BLaER1 treated with 17β-estradiol and CSF1 and Interleukin-3, amounts not matched to agents 10 nM and 100 nM (cell line): ENCODE measurements around the gene PDE4A.
A peak's percentile ranks its signal among the peaks of the same experiment; 100 is the strongest.
"Not testable (repeated sequence)": the region's sequence is repeated elsewhere in the genome, so short reads cannot be mapped to it uniquely, and the experiment has no call there.

Experiments
- H3K27ac ChIP-seq, 11 experiments: shearing (Covaris generic); formaldehyde crosslinking; 2 replicates each; pipeline ENCODE4 v1.8.1; 2022
- H3K27me3 ChIP-seq, 11 experiments: shearing (Covaris generic); formaldehyde crosslinking; 2 replicates each; pipeline ENCODE4 v1.8.1; 2022
- H3K36me3 ChIP-seq, 11 experiments: shearing (Covaris generic); formaldehyde crosslinking; 2 replicates each; pipeline ENCODE4 v1.8.1; 2022
- H3K4me1 ChIP-seq, 10 experiments: shearing (Covaris generic); formaldehyde crosslinking; 2 replicates each; pipeline ENCODE4 v1.8.1; 2022
- H3K4me2 ChIP-seq, 11 experiments: shearing (Covaris generic); formaldehyde crosslinking; 2 replicates each; pipeline ENCODE4 v1.8.1; 2022
- H3K4me3 ChIP-seq, 10 experiments: shearing (Covaris generic); formaldehyde crosslinking; 2 replicates each; pipeline ENCODE4 v1.8.1; 2022
- H3K9ac ChIP-seq, 11 experiments: shearing (Covaris generic); formaldehyde crosslinking; 2 replicates each; pipeline ENCODE4 v1.8.1; 2022
- H3K9me3 ChIP-seq, 11 experiments: shearing (Covaris generic); formaldehyde crosslinking; replicated peaks in 1 of 11; 2 replicates each; pipeline ENCODE4 v1.8.1; 2022
- H4K20me1 ChIP-seq, 11 experiments: shearing (Covaris generic); formaldehyde crosslinking; 2 replicates each; pipeline ENCODE4 v1.8.1; 2022
- Cebpa-rat ChIP-seq, 11 experiments: shearing (Covaris generic); IDR thresholded peaks; 2 replicates each; pipeline ENCODE4 v1.8.1; 2022

The PDE4A gene

GRCh38 chr19:10454267-10454666 lies 33.9 kb downstream of the PDE4A start:
- Histone ChIP-seq H3K27me3 (no peaks in the 10 kb centered on the region), H3K9me3 (no peaks in the 10 kb centered on the region), H3K36me3 (peaks cover 0 to 54% (median 29%) of the 10 kb centered on the region in 11 experiments; a peak in 16 of 22 replicates), H3K4me1 (peaks cover 8 to 36% (median 33%) of the 10 kb centered on the region in 10 experiments; a peak in 18 of 20 replicates), H4K20me1 (peaks cover 0 to 35% (median 11%) of the 10 kb centered on the region in 11 experiments; a peak in 12 of 22 replicates), H3K4me2 (peak overlapping the region in 8 of 11 experiments; percentile 25 to 68 (median 53); a peak in 6 of 22 replicates), H3K9ac (no peak overlapping the region), H3K27ac (no peak overlapping the region), H3K4me3 (no peak overlapping the region)
- TF ChIP-seq Cebpa-rat (IDR thresholded peaks at IDR 0.05) = no peak

GRCh38 chr19:10458733-10459132 lies 38.4 kb downstream of the PDE4A start:
- not testable (repeated sequence) for H3K9me3 ChIP-seq, H3K27me3 ChIP-seq, H3K27ac ChIP-seq, H3K4me3 ChIP-seq, H3K9ac ChIP-seq, H3K4me2 ChIP-seq
- Histone ChIP-seq H3K36me3 (peaks cover 0 to 61% (median 29%) of the 10 kb centered on the region in 11 experiments; a peak in 14 of 22 replicates), H4K20me1 (peaks cover 0 to 14% (median 0%) of the 10 kb centered on the region in 11 experiments; a peak in 9 of 22 replicates), H3K4me1 (peaks cover 6 to 23% (median 15%) of the 10 kb centered on the region in 10 experiments)

- Histone ChIP-seq H3K9ac (no peak overlapping the region), H3K36me3 (peaks cover 9 to 63% (median 39%) of the 10 kb centered on the region in 11 experiments; a peak in 18 of 22 replicates), H3K4me2 (peak overlapping the region in 2 of 11 experiments; percentile 46 to 60; a peak in 3 of 22 replicates), H4K20me1 (peaks cover 0 to 7% (median 0%) of the 10 kb centered on the region in 11 experiments; a peak in 4 of 22 replicates), H3K4me3 (no peak overlapping the region), H3K27ac (no peak overlapping the region), H3K9me3 (no peaks in the 10 kb centered on the region), H3K27me3 (no peaks in the 10 kb centered on the region), H3K4me1 (peaks cover 6 to 18% (median 8%) of the 10 kb centered on the region in 10 experiments)
- TF ChIP-seq Cebpa-rat (IDR thresholded peaks at IDR 0.05) = no peak
These were observed 40.3 kb downstream of the PDE4A start for GRCh38 chr19:10460714-10461046.

GRCh38 chr19:10461047-10461949 lies 41.0 kb downstream of the PDE4A start:
- Histone ChIP-seq H4K20me1 (peaks cover 0 to 7% (median 0%) of the 10 kb centered on the region in 11 experiments; a peak in 4 of 22 replicates), H3K4me3 (peak overlapping the region in 7 of 10 experiments; percentile 34 to 59 (median 41); a peak in 12 of 20 replicates), H3K27ac (peak overlapping the region in 1 of 11 experiments; percentile 32; a peak in 2 of 22 replicates), H3K9ac (peak overlapping the region in 5 of 11 experiments; percentile 10 to 44 (median 40); a peak in 5 of 22 replicates), H3K27me3 (no peaks in the 10 kb centered on the region), H3K36me3 (peaks cover 9 to 57% (median 39%) of the 10 kb centered on the region in 11 experiments; a peak in 18 of 22 replicates), H3K4me2 (peak overlapping the region; percentile 65 to 91 (median 79)), H3K4me1 (peaks cover 6 to 18% (median 8%) of the 10 kb centered on the region in 10 experiments), H3K9me3 (no peaks in the 10 kb centered on the region)
- no peak for TF ChIP-seq Cebpa-rat (IDR thresholded peaks at IDR 0.05)

GRCh38 chr19:10462042-10462441 lies 41.7 kb downstream of the PDE4A start:
- peak overlapping the region in 3 of 10 experiments; percentile 40 to 59 (median 45); a peak in 4 of 20 replicates for H3K4me3 ChIP-seq
- peaks cover 6 to 18% (median 11%) of the 10 kb centered on the region in 10 experiments for H3K4me1 ChIP-seq
- peak overlapping the region in 3 of 11 experiments; percentile 10 to 44 (median 15); a peak in 1 of 22 replicates for H3K9ac ChIP-seq
- H4K20me1 ChIP-seq, H3K27me3 ChIP-seq, H3K9me3 ChIP-seq: not testable (repeated sequence)
- peaks cover 14 to 58% (median 42%) of the 10 kb centered on the region in 11 experiments; a peak in 21 of 22 replicates for H3K36me3 ChIP-seq
- peak overlapping the region; percentile 65 to 91 (median 79) for H3K4me2 ChIP-seq
- H3K27ac ChIP-seq = peak overlapping the region in 1 of 11 experiments; percentile 32; a peak in 2 of 22 replicates

- peaks cover 6 to 22% (median 16%) of the 10 kb centered on the region in 10 experiments for H3K4me1 ChIP-seq
- H3K9ac ChIP-seq = no peak overlapping the region
- H3K36me3 ChIP-seq = peaks cover 18 to 63% (median 47%) of the 10 kb centered on the region in 11 experiments; a peak in 21 of 22 replicates
- H4K20me1 ChIP-seq = peaks cover 0 to 7% (median 0%) of the 10 kb centered on the region in 11 experiments; a peak in 4 of 22 replicates
- no peak overlapping the region for H3K4me2 ChIP-seq
- no peak for TF ChIP-seq Cebpa-rat (IDR thresholded peaks at IDR 0.05)
- no peak overlapping the region for H3K4me3 ChIP-seq
- no peaks in the 10 kb centered on the region for H3K9me3 ChIP-seq
- no peaks in the 10 kb centered on the region for H3K27me3 ChIP-seq
- H3K27ac ChIP-seq = no peak overlapping the region
These were observed 42.2 kb downstream of the PDE4A start for GRCh38 chr19:10462557-10462956.

- H4K20me1 ChIP-seq = peaks cover 0 to 7% (median 0%) of the 10 kb centered on the region in 11 experiments; a peak in 4 of 22 replicates
- no peak for TF ChIP-seq Cebpa-rat (IDR thresholded peaks at IDR 0.05)
- H3K9ac ChIP-seq = no peak overlapping the region
- H3K4me2 ChIP-seq = no peak overlapping the region
- H3K4me1 ChIP-seq = peaks cover 6 to 22% (median 17%) of the 10 kb centered on the region in 10 experiments
- no peak overlapping the region for H3K4me3 ChIP-seq
- H3K9me3 ChIP-seq = no peaks in the 10 kb centered on the region
- no peaks in the 10 kb centered on the region for H3K27me3 ChIP-seq
- H3K36me3 ChIP-seq = peaks cover 18 to 62% (median 48%) of the 10 kb centered on the region in 11 experiments
- H3K27ac ChIP-seq = no peak overlapping the region
These were observed 44.1 kb downstream of the PDE4A start for GRCh38 chr19:10464456-10464855.

- Histone ChIP-seq H4K20me1 (no peaks in the 10 kb centered on the region; a peak in 1 of 22 replicates), H3K4me2 (peak overlapping the region in 7 of 11 experiments; percentile 10 to 51 (median 26); a peak in 8 of 22 replicates), H3K27me3 (no peaks in the 10 kb centered on the region), H3K4me3 (no peak overlapping the region), H3K27ac (peak overlapping the region in 1 of 11 experiments; percentile 35; a peak in 2 of 22 replicates), H3K9me3 (no peaks in the 10 kb centered on the region), H3K9ac (peak overlapping the region in 6 of 11 experiments; percentile 5 to 50 (median 28); a peak in 3 of 22 replicates), H3K4me1 (peaks cover 0 to 10% (median 7%) of the 10 kb centered on the region in 10 experiments; a peak in 13 of 20 replicates), H3K36me3 (peaks cover 18 to 63% (median 43%) of the 10 kb centered on the region in 11 experiments)
- no peak for TF ChIP-seq Cebpa-rat (IDR thresholded peaks at IDR 0.05)
These were observed 46.9 kb downstream of the PDE4A start for GRCh38 chr19:10467104-10467706.
